HL-60 (cell line): ENCODE data around the gene POP4.

Source experiments
- DNase-seq, 2 experiments: peaks; one replicate each; pipeline ENCODE4 v3.0.0-alpha.2; 2010 to 2020; ENCODE audit warnings: low read depth in 1 of 2, low spot score in 1 of 2
- H3K27ac ChIP-seq: fragments of 250-450 bp; sonication (Bioruptor Pico); replicated peaks from 2 replicates; pipeline ENCODE4 v1.5.1; 2020; ENCODE audit warnings: mild to moderate bottlenecking, moderate library complexity
- H3K27me3 ChIP-seq: fragments of 250-450 bp; sonication (Bioruptor Pico); 2 replicates; pipeline ENCODE4 v1.5.1; 2021; ENCODE audit warnings: mild to moderate bottlenecking, moderate library complexity; ENCODE audit not compliant: insufficient read depth, poor library complexity, severe bottlenecking
- H3K4me3 ChIP-seq: replicated peaks from 2 replicates; pipeline ENCODE4 v1.5.1; 2011; ENCODE audit warnings: mild to moderate bottlenecking, control low read depth, low read length; ENCODE audit not compliant: insufficient read depth
- GABPA ChIP-seq: IDR thresholded peaks from 2 replicates; pipeline ENCODE4 v1.6.1; 2012; ENCODE audit warnings: low read depth
- POLR2AphosphoS5 ChIP-seq: IDR thresholded peaks from 2 replicates; pipeline ENCODE4 v1.6.1; 2012; ENCODE audit warnings: low read depth
- SPI1 ChIP-seq: IDR thresholded peaks from 2 replicates; pipeline ENCODE4 v1.6.1; 2012; ENCODE audit warnings: low read depth, mild to moderate bottlenecking, borderline replicate concordance
- TF ChIP-seq, protein P1 (sequence below): IDR thresholded peaks from 2 replicates; pipeline ENCODE4 v1.6.1; 2012; ENCODE audit warnings: low read depth; ENCODE audit not compliant: insufficient replicate concordance
- TF ChIP-seq, protein P2 (sequence below): IDR thresholded peaks from one replicate; pipeline ENCODE4 v1.5.1; 2011; ENCODE audit warnings: low read length, control low read depth, inconsistent platforms; ENCODE audit not compliant: insufficient read depth

Gene POP4

GRCh38 chr19:29576046-29576606 is 30.0 kb upstream of the POP4 start:
- no peak overlapping the region for H3K27ac ChIP-seq
- no peak overlapping the region for H3K4me3 ChIP-seq
- H3K27me3 ChIP-seq: peaks cover 16% of the 10 kb centered on the region
- no peak for DNase-seq
- TF ChIP-seq, protein P1, sequence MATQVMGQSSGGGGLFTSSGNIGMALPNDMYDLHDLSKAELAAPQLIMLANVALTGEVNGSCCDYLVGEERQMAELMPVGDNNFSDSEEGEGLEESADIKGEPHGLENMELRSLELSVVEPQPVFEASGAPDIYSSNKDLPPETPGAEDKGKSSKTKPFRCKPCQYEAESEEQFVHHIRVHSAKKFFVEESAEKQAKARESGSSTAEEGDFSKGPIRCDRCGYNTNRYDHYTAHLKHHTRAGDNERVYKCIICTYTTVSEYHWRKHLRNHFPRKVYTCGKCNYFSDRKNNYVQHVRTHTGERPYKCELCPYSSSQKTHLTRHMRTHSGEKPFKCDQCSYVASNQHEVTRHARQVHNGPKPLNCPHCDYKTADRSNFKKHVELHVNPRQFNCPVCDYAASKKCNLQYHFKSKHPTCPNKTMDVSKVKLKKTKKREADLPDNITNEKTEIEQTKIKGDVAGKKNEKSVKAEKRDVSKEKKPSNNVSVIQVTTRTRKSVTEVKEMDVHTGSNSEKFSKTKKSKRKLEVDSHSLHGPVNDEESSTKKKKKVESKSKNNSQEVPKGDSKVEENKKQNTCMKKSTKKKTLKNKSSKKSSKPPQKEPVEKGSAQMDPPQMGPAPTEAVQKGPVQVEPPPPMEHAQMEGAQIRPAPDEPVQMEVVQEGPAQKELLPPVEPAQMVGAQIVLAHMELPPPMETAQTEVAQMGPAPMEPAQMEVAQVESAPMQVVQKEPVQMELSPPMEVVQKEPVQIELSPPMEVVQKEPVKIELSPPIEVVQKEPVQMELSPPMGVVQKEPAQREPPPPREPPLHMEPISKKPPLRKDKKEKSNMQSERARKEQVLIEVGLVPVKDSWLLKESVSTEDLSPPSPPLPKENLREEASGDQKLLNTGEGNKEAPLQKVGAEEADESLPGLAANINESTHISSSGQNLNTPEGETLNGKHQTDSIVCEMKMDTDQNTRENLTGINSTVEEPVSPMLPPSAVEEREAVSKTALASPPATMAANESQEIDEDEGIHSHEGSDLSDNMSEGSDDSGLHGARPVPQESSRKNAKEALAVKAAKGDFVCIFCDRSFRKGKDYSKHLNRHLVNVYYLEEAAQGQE: no peak
- TF ChIP-seq, protein P2, sequence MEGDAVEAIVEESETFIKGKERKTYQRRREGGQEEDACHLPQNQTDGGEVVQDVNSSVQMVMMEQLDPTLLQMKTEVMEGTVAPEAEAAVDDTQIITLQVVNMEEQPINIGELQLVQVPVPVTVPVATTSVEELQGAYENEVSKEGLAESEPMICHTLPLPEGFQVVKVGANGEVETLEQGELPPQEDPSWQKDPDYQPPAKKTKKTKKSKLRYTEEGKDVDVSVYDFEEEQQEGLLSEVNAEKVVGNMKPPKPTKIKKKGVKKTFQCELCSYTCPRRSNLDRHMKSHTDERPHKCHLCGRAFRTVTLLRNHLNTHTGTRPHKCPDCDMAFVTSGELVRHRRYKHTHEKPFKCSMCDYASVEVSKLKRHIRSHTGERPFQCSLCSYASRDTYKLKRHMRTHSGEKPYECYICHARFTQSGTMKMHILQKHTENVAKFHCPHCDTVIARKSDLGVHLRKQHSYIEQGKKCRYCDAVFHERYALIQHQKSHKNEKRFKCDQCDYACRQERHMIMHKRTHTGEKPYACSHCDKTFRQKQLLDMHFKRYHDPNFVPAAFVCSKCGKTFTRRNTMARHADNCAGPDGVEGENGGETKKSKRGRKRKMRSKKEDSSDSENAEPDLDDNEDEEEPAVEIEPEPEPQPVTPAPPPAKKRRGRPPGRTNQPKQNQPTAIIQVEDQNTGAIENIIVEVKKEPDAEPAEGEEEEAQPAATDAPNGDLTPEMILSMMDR: no peak
- TF ChIP-seq GABPA (no peak), POLR2AphosphoS5 (no peak), SPI1 (no peak)

DNA sequence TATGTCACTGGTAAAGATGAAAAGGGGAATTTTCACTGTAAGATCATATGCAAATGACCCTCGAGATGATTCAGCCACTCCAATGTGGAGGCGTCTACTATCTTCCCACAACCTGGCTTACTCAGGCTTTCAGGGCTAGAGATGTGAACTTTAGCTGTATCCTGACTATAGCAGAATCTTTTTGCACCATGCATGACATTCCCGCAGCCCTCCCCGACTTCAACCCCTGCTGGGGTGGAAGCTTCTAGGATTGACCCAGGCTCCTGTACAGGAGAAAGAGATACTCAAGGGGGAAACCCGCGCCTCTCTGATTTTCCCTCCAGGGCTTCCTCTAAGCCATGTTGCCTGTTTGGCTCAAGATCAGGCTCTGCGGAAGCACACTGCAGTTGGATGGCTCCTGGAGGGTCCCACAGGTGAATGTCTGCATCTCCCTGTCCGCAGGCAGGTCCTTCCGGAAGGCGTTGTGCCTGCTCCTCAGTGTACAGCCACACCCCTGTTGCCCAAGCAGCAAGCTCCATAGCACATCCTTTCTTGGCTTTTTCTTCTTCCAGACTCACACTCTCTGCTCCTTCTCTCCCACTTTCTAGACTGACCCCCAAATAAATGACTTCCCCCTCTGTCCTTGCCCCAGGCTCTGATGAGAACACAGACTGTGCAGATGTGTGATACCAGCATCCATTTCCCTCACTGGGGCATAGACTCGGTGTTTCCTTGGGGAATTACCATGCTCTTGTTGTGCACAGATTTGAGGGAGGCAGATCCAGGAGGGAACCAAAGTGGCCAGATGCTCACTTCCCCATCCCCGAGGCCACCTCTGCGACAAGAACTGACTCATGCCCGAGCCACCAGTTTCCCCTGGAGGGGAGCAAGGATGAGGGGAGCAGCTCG is 29.1 kb upstream of the POP4 start:
- TF ChIP-seq GABPA (no peak), SPI1 (no peak), POLR2AphosphoS5 (no peak)
- TF ChIP-seq, protein P1: no peak
- TF ChIP-seq, protein P2: no peak
- H3K27me3 ChIP-seq: peaks cover 18% of the 10 kb centered on the region
- H3K27ac ChIP-seq: no peak overlapping the region
- no peak overlapping the region for H3K4me3 ChIP-seq
- DNase-seq: no peak

GRCh38 chr19:29577649-29577963 is 28.5 kb upstream of the POP4 start:
- no peak for DNase-seq
- Histone ChIP-seq H3K4me3 (no peak overlapping the region), H3K27me3 (peaks cover 18% of the 10 kb centered on the region), H3K27ac (no peak overlapping the region)
- TF ChIP-seq, protein P1: no peak
- no peak for TF ChIP-seq SPI1
- no peak for TF ChIP-seq POLR2AphosphoS5
- no peak for TF ChIP-seq GABPA
- TF ChIP-seq, protein P2: no peak
